ENCODE measurements around the gene BRAF. TPM values are rescaled to one million over a fixed set of nuclear protein-coding genes. Genes with fewer than 3 reads are reported as not detected.

The BRAF gene
- polyA plus RNA-seq, 1 donor (not counting 4 experiments of a cell fraction or from before 2014, with no cell fraction given), result 12.4 TPM

- DNase-seq (ENCODE audit: low read depth, low spot score), result no peak
- H2AFZ ChIP-seq (ENCODE audit: control insufficient read depth, low read length), result peak overlapping the region; percentile 78
- peaks cover 37% of the 10 kb centered on the region for H3K79me2 ChIP-seq (ENCODE audit: control insufficient read depth, insufficient read depth, low read length)
- H3K9ac ChIP-seq (ENCODE audit: control insufficient read depth, extremely low read depth, insufficient read depth, low read length), result peak overlapping the region; percentile 95
- H3K4me2 ChIP-seq (ENCODE audit: control insufficient read depth, extremely low read depth, insufficient read depth, low read depth, low read length), result peak overlapping the region; percentile 94
- TF ChIP-seq CTCF (optimal IDR thresholded peaks at IDR 0.05 in 1 of 3, IDR thresholded peaks at IDR 0.05 in 1 of 3, conservative IDR thresholded peaks at IDR 0.05 in 1 of 3; ENCODE audit: extremely low read depth in 1 of 3, insufficient read depth in 2 of 3, low read length in 3 of 3) (peak; percentile 14 to 61 (median 17)), EZH2 (IDR thresholded peaks at IDR 0.05; ENCODE audit: low read length) (no peak)
- no peaks in the 10 kb centered on the region for H3K27me3 ChIP-seq (ENCODE audit: control insufficient read depth, extremely low read depth, insufficient read depth, low read length)
- H3K27ac ChIP-seq (ENCODE audit: control insufficient read depth, insufficient read depth, low read length), result peak overlapping the region; percentile 90
- dilution Hi-C loops (cut with MboI; ENCODE audit: extremely low pct_ligation_motif_present, low sequenced_read_pairs), result no loop called here
- no peaks in the 10 kb centered on the region for H4K20me1 ChIP-seq (ENCODE audit: control insufficient read depth, extremely low read depth, insufficient read depth, low read length)
- no peak for FAIRE-seq
- H3K9me1 ChIP-seq (ENCODE audit: control insufficient read depth, extremely low read depth, insufficient read depth, low read length), result no peaks in the 10 kb centered on the region
- peaks cover 10% of the 10 kb centered on the region for H3K4me1 ChIP-seq (ENCODE audit: control insufficient read depth, extremely low read depth, insufficient read depth, low read length)
- no peaks in the 10 kb centered on the region for H3K36me3 ChIP-seq (ENCODE audit: control insufficient read depth in 2 of 2, extremely low read depth in 1 of 2, insufficient read depth in 2 of 2, low read length in 2 of 2)
- peak overlapping the region; percentile 78 to 99 (median 89) for H3K4me3 ChIP-seq (ENCODE audit: control insufficient read depth in 2 of 3, extremely low read depth in 1 of 3, insufficient read depth in 2 of 3, low read depth in 1 of 3, low read length in 3 of 3)
- no peaks in the 10 kb centered on the region for H3K9me3 ChIP-seq (ENCODE audit: control insufficient read depth, low read depth, low read length)
Measured at GRCh38 chr7:140924019-140924820, 509 bp downstream of the BRAF start.

GRCh38 chr7:140923358-140924006 is 1.2 kb downstream of the BRAF start:
- Histone ChIP-seq H3K9ac (ENCODE audit: control insufficient read depth, extremely low read depth, insufficient read depth, low read length) (peak overlapping the region; percentile 95), H3K27me3 (ENCODE audit: control insufficient read depth, extremely low read depth, insufficient read depth, low read length) (no peaks in the 10 kb centered on the region), H3K27ac (ENCODE audit: control insufficient read depth, insufficient read depth, low read length) (peak overlapping the region; percentile 90), H2AFZ (ENCODE audit: control insufficient read depth, low read length) (peak overlapping the region; percentile 78), H3K4me1 (ENCODE audit: control insufficient read depth, extremely low read depth, insufficient read depth, low read length) (peaks cover 10% of the 10 kb centered on the region), H3K4me2 (ENCODE audit: control insufficient read depth, extremely low read depth, insufficient read depth, low read depth, low read length) (peak overlapping the region; percentile 94), H3K9me1 (ENCODE audit: control insufficient read depth, extremely low read depth, insufficient read depth, low read length) (no peaks in the 10 kb centered on the region), H3K9me3 (ENCODE audit: control insufficient read depth, low read depth, low read length) (no peaks in the 10 kb centered on the region), H4K20me1 (ENCODE audit: control insufficient read depth, extremely low read depth, insufficient read depth, low read length) (no peaks in the 10 kb centered on the region), H3K79me2 (ENCODE audit: control insufficient read depth, insufficient read depth, low read length) (peaks cover 42% of the 10 kb centered on the region), H3K36me3 (ENCODE audit: control insufficient read depth in 2 of 2, extremely low read depth in 1 of 2, insufficient read depth in 2 of 2, low read length in 2 of 2) (no peaks in the 10 kb centered on the region), H3K4me3 (ENCODE audit: control insufficient read depth in 2 of 3, extremely low read depth in 1 of 3, insufficient read depth in 2 of 3, low read depth in 1 of 3, low read length in 3 of 3) (peak overlapping the region; percentile 78 to 99 (median 89))
- TF ChIP-seq EZH2 (IDR thresholded peaks at IDR 0.05; ENCODE audit: low read length), result no peak
- FAIRE-seq (no peak), DNase-seq (ENCODE audit: low read depth, low spot score) (no peak)
- dilution Hi-C loops (cut with MboI; ENCODE audit: extremely low pct_ligation_motif_present, low sequenced_read_pairs), result no loop called here
